GM18868 (cell line): ENCODE measurements around the gene CCDC88A.
"Not testable (repeated sequence)": the region's sequence is repeated elsewhere in the genome, so short reads cannot be mapped to it uniquely, and the experiment has no call there.

Experiments used
- ATAC-seq: cut with Tn5 transposase; IDR thresholded peaks from one replicate; pipeline ENCODE4 v1.9.1; 2021; ENCODE audit warnings: mild to moderate bottlenecking, moderate library complexity; ENCODE audit not compliant: unreplicated experiment

CCDC88A gene

DNA sequence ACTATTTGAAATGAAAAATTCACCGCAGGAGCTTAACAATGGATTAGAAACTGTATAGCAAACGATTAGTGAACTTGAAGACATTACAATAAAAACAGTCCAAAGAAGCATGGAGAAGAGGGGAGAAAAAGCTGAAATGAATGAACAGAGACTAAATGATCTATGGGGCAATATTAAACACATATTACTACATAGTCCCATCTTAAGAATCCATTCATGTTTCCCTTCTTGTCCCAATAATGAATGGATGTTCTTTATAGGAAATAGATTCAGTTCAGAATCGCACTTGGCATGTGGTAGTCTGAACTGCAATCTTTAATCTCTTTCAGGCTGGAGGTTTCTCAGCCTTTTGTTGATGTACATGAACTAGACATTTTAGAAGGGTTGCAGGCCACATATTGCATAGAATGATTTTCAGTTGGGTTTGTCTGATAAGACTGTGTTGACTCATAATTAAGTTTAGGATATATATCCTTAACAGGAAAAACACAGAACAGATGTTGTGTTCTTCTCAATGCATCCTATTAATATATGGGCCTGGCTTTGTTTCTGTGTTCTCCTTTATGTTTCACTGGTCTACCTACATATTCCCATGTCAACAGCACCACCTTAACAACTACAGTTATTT, 27.9 kb downstream of the CCDC88A start:
- ATAC-seq, result no peak

DNA sequence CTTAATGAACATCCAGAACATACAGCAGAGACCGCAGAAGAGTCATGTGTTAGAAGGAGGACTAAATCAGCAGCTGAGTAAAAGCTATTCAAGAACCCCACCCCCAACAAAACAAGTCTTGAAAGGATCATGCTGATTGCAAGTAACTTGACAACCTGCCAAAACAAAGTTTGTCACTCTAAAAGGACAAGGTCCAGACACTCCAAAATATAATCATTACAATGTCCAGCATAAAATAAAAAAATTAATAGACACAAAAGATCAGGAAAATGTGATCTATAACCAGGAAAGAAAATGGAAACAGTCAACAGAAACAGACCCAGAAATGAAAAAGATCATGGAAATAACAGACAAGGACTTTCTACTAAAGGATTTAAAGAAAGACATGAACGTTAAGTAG, 28.5 kb downstream of the CCDC88A start:
- ATAC-seq, result no peak

DNA sequence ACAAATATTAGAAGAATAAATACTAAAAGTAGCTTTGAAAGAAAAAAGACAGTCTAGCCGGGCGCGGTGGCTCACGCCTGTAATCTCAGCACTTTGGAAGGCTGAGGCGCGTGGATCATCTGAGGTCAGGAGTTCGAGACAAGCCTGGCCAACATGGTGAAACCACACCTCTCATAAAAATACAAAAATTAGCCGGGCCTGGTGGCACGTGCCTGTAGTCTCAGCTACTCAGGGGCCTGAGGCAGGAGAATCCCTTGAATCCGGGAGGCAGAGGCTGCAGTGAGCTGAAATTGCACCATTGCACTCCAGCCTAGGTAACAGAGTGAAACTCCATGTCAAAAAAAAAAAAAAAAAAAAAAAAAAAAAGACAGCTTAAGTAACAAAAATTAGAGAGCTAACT, 34.1 kb downstream of the CCDC88A start:
- not testable (repeated sequence) for ATAC-seq

DNA sequence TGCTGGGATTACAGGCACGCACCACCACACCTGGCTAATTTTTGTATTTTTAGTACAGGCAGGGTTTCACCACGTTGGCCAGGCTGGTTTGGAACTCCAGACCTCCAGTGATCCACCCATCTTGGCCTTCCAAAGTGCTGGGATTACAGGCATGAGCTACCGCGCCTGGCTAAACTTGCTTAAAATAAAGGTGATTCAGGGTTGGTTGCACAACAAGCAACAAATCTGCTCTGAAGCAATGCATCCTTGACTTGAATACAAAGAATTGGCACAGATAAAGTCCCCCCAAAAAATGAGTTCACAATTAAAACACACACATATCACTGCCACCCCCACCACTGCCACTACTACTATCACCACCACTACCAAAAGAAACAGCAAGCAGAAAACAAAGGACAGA, 34.9 kb downstream of the CCDC88A start:
- ATAC-seq, result no peak

DNA sequence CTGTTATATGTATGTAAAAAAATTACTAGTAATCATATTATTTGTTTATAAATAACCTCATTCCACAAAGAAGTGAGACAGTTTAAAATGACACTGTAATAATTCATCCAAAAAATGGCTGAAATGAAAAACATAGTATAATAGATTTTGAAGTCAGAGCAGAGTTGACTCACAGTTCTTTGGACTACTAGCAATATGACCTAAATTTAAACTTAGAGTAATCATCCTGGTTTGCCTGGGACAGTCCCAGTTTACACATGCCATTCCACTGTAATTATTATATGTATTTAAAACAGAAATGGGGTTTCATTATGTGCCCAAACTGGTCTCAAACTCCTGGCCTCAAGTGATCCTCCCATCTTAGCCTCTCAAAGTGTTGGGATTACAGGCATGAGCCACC, 48.3 kb downstream of the CCDC88A start:
- no peak for ATAC-seq

DNA sequence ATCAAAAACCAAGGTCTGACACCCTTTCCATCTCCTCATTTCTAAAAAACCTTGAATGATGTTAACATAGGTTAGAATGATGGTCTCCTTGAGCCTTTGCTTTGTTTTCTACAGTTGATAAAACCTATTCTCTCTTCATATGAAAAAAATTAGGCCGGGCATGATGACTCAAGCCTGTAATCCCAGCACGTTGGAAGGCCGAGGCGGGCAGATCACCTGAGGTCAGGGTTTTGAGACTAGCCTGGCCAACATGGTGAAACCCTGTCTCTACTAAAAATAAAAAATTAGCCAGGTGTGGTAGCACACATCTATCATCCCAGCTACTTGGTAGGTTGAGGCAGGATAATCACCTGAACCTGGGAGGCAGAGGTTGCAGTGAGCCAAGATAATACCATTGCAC, 49.4 kb downstream of the CCDC88A start:
- no peak for ATAC-seq

DNA sequence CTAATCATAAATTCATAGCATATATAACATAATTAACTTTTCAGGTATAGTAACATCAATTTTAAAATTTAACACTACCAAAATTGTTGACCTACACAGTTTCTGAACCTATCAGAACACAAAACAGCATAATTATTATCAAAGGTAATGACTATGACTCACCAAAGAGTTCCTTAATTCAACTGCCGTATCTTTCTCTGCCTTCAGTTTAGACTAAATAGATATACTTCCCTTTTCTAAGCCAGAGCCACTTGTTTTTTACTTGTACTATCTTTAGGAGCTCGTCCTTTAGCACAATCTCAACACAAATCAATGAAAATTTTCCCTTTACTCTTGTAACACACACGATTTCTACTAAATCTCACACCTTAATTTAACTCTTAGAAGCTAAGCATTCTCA, 54.4 kb downstream of the CCDC88A start:
- ATAC-seq, result no peak

DNA sequence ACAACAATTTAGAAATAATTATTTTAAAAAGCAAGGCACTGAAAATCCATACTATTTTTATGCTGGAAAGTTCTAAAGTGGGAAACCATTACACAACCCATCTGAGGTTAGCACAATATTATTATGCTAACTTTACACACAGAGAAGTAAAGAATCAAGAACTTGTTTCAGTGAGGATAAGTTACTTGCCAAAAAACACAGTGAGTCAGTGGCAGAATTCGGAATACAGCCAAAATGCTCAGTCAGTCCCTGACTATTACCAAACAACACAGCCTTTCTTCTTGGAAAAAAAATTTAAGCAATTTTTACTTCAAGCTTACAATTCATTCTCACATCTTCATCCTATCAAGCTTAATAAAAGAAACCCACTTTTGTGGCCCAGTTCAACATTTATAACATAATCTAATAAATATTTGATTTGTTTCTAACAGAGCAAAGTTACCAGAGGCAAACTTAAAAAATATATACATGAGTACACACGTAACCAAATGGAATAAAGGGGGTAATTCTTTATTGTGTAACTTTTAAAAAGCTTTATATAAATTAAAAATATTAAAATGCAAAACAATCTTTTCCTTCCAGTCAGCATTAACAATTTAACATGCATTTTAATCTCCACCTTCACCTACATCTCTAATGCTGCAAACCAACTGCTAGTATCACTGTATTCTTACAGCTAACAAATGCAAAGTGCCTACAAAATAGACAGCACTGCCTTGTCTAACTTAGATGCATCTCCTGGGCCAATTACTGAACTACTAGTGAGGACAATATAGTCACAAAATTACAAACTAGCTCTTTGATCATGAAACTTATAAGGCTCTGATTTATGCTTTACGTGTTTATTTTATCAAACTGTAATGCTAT, 55.2 kb downstream of the CCDC88A start:
- ATAC-seq, result no peak

DNA sequence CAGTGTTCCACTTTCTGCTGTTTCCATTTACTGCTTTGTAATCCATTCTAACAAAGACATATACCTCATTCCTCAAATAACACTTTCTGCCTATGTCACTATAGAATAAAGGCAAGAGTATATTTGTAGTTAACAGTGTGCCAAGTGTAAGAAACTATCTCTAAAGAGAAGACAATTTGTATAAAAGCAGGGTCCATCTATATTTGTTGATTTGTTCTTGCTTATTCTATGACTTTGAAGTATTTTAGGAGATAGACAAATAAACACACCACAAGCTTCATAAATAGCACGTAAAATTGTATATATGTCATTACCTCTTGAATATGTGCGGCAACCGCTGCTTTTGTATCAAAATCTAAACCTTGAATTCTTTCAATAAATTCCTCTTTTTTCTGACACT, 56.0 kb downstream of the CCDC88A start:
- no peak for ATAC-seq

DNA sequence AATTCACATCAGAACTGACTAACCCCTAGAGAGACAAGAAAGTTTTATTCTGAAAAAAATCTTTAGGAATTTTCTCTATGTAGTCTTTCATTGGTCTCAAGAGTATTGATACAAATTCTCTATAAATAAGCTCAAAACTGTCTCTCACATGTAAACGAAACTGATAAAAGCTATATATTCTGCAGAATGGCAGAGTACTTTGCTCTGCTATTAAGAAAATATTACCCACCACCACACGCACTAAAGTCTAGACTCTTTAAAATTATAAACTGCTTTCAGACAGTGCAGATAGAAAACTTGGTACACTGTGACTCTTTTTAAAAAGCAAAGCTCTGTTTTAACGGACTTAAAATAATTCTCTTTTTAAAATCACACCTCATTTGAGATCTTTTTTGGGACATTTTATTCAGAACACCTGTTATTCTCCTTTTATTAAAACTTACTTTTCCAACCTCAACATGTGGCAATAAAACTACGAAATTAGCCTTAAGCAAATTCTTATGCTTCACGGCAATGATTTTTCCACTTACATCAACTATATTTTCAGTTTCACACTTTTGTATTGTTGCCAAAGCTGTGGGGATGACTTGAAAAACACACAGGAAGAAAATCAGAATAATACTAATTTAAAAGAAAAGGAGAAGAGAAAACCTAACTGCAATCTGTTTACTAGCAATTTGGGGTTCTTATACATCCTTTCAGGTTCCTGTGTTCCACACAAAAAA, 58.0 kb downstream of the CCDC88A start:
- ATAC-seq, result no peak

DNA sequence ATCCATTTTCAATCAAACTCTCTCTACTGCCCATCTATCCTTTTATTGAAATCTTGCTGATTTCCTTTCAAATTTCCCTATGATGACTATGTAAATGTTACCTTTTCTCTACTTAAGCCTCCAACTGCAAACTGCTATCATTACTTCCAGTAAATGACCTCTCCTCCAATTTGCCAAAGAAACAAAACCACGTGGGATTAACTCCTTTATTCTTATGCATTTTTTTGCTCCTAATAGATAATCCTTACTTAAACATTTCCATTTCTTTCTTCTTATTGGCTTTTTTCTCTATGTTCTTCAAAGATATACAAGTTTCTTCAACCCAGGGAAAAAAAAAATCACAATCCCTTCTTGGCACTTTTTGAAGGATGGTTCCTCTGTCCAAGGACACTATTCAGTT, 61.2 kb downstream of the CCDC88A start:
- no peak for ATAC-seq

DNA sequence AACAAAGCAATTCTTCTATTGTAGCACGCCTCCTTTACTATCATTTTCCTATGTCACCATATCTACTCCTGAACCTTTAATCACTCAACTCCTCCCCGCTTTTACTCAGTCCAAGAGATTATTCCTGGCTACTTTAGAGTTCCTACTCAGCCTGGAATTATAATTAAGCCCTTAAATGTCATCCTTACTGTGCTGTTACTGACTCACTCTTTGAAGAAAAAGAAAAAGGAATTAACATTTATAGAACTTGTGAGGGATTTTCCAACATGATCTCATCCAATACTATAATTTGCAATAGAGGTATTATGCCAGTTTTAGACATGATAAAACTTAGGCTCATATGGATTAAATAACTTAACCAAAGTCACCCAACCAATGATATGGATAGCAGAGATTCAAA, 61.7 kb downstream of the CCDC88A start:
- no peak for ATAC-seq

DNA sequence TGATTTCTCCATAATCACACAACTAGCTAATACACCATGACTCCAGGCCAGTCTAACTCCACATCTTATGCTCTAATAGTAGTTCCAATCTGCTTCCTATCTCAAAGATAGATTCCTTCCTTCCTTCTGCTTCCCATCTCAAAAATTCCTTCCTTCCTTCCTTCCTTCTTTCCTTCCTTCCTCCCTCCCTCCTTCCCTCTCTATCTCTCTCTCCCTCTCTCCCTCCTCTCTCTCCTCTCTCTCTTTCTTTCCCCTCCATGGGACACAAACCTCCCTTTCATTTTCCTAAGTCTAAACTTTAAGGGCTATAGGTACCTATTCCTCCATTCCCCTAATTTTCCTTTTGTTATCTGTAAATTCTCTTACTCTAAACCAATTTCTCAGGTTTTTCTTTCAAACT, 62.5 kb downstream of the CCDC88A start:
- ATAC-seq, result no peak

DNA sequence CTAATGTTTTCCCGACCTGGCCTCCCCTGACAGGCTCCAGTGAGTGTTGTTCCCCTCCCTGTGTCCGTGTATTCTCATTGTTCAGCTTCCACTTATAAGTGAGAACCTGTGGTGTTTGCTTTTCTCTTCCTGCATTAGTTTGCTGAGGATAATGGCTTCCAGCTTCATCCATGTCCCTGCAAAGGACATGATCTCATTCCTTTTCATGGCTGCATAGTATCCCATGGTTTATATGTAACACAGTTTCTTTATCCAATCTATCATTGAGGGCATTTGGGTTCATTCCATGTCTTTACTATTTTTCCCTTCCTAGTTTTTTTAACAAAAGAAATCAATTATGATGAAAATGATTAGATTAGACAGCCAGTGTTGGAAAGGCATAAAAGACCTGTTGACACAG, 63.5 kb downstream of the CCDC88A start:
- not testable (repeated sequence) for ATAC-seq

DNA sequence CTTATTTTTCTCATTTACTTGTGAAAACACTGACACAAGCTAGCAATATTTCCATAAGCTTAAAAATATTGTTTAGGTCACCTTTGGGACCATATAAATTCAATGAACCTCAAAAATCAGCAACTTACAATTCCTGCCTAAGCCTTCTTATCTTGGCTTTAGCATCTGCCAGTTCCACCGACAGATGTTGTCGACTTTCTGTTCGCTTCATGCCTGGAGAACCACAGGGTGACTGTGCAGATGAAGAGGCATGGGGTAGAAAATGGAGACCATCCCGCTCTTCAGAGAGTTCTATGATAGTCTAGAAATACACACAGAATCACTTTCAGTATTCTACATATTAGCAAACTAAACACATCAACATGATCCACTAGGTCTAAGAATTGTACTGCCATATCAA, 64.2 kb downstream of the CCDC88A start:
- ATAC-seq, result no peak

DNA sequence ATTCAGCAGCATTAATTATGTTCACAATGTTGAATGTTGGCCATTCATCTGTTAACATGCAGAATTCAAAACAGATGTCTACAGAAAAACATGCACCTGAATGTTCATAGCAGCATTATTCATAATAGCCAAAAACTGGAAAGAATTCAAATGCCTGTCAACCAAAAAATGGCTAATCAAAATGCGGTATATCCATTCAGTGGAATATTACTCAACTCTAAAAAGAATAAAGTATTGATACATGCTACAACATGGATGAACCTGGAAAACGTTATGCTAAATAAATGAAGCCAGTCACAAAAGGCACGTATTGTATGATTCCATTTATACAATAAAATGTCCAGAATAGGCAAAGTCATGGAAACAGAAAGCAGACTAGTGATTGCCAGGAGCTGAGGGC, 68.0 kb downstream of the CCDC88A start:
- no peak for ATAC-seq

DNA sequence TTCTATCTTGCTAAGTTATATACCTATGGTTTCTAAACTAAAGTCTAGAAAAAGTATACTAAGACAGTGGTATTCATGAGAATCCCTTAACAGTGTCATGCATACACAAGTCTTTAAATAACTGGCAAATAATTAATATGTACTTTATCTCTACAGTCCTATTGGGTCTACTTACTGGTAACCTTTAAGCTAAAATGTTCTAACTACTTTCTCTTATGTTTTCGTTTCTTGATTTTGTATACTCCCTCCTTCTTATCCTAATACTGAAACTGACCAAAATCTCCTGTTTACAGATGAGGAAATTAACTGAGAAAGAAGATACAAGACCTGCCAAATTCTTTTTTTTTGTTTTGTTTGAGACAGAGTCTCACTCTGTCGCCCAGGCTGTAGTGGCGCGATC, 74.6 kb downstream of the CCDC88A start:
- no peak for ATAC-seq

DNA sequence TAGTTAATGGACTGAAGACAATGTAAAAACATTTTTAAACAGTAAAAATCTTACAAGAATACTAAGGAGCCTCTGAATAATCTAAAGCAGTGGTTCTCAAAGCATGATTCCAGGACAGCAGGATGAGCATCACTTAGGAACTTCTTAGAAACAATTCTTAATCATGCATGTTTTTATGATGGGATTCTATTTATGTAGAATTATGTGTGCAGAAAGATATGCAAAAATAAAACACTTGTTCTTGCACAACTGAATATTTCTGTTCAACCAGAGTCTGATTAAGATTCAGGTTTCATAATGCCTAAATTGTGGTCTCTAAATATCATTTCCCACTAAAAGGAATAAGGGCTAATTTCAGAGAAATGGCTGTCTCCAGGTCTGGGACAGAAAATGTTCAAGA, 81.4 kb downstream of the CCDC88A start:
- ATAC-seq, result no peak

DNA sequence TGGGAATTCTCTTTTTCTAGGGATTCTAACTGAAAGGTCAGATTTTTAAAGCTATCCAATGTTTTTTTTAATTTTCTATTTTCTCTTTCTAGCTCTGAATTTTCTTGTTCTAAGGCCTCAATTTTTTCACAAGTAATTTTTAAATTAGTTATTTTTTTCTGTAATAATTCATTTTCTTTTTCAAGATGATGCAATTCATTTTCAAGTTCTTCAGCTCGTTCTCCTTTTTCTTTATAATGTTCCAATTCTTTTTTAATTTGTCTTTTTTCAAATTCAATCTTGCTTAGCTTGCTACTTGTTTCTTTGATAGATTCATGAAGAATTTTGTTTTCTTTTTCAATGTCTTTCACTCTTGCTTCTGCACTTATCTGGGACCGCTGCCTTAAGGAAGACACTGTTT, 84.9 kb downstream of the CCDC88A start:
- ATAC-seq, result no peak

DNA sequence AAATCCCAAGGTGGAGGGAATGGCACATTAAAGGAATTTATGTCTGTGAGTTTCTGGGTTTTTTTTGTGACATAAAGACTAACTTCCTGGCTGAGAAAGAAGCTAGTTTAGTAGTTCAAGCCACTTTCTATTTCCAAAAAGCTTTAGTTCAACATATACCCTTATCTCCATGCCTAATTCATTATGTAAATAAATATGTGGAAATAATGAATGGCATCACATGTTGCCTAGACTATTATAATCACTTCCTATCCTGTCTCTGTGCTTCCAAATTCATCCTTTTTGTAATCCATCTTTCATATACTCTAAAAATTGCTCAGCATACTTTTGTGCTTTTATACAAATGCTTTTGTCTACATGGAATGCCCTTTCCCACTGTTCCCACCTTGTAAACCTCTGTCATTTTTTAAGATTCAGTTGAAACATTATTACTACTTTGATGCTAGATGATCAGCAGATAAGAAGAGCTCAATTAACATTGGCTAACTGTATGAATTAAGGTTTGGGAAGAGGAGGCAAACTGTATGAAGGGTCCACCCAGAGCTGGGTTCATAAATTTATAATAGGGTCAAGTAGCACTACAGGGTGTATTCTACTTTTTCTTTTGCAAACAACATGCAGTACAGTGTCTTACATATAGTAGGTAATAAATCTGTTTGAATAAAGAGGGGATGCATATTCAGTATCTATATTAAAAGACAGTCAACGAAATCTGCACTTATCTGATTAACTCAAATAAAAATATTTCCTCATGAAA, 88.9 kb downstream of the CCDC88A start:
- ATAC-seq, result no peak
